ENCODE results near the gene POU2F1.
A peak's percentile ranks its signal among the peaks of the same experiment; 100 is the strongest.

Gene POU2F1

DNA sequence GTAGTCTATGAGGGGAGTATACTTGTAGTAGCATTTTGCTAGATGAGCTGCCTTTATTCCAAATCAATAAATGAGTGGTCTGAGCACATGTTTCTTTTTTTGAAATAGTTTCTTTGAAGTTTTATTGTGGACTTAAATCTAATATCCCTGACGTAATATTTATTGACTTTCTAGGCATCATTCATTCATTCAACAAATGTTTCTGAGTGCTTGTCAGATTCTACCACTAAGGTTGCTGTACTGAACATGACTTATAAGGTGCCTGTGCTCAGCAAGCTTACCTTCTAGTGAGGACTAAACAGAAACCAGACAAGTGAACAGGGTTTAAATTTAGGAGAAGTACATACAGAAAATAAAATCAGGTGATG is 68.4 kb downstream of the POU2F1 start:
- Histone ChIP-seq H3K4me1 (ENCODE audit: control insufficient read depth in 1 of 2, insufficient read depth in 2 of 2, low read length in 2 of 2) (peaks cover 0 to 7% of the 10 kb centered on the region in 2 donors), H3K27me3 (ENCODE audit: control insufficient read depth in 1 of 2, insufficient read depth in 2 of 2, low read length in 2 of 2) (no peaks in the 10 kb centered on the region), H3K27ac (ENCODE audit: low read depth, low read length) (no peak overlapping the region)

DNA sequence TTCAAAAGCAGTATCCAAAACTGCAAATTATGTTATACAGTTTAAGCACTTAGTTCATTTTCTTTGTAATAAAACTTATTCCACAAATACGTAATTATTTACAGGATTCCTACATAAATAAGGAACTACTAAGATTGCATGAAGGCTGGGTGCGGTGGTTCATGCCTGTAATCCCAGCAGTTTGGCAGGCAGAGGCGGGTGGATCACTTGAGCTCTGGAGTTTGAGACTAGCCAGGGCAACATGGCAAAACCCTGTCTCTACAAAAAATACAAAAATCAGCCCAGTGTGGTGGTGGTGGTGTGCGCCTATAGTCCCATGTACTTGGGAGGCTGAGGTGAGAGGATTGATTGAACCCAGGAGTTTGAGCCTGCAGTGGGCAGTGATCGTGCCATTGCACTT is 69.3 kb downstream of the POU2F1 start:
- Histone ChIP-seq H3K4me1 (ENCODE audit: control insufficient read depth in 1 of 2, insufficient read depth in 2 of 2, low read length in 2 of 2) (peaks cover 0 to 7% of the 10 kb centered on the region in 2 donors), H3K36me3 (ENCODE audit: control insufficient read depth in 1 of 2, insufficient read depth in 2 of 2, low read length in 2 of 2) (no peaks in the 10 kb centered on the region), H3K27me3 (ENCODE audit: control insufficient read depth in 1 of 2, insufficient read depth in 2 of 2, low read length in 2 of 2) (no peaks in the 10 kb centered on the region), H3K9ac (ENCODE audit: low read depth in 1 of 2, low read length in 2 of 2) (no peak overlapping the region), H3K4me3 (ENCODE audit: low read depth in 1 of 2, low read length in 2 of 2) (no peak overlapping the region), H3K27ac (ENCODE audit: low read depth, low read length) (no peak overlapping the region), H3K9me3 (ENCODE audit: control insufficient read depth in 1 of 2, low read length in 2 of 2) (no peaks in the 10 kb centered on the region)

More for the DNA sequence above, 68.4 kb downstream of the POU2F1 start:
- Histone ChIP-seq H3K36me3 (ENCODE audit: control insufficient read depth in 1 of 2, insufficient read depth in 2 of 2, low read length in 2 of 2) (no peaks in the 10 kb centered on the region), H3K4me3 (ENCODE audit: low read depth in 1 of 2, low read length in 2 of 2) (no peak overlapping the region), H3K9ac (ENCODE audit: low read depth in 1 of 2, low read length in 2 of 2) (no peak overlapping the region), H3K9me3 (ENCODE audit: control insufficient read depth in 1 of 2, low read length in 2 of 2) (no peaks in the 10 kb centered on the region)

DNA sequence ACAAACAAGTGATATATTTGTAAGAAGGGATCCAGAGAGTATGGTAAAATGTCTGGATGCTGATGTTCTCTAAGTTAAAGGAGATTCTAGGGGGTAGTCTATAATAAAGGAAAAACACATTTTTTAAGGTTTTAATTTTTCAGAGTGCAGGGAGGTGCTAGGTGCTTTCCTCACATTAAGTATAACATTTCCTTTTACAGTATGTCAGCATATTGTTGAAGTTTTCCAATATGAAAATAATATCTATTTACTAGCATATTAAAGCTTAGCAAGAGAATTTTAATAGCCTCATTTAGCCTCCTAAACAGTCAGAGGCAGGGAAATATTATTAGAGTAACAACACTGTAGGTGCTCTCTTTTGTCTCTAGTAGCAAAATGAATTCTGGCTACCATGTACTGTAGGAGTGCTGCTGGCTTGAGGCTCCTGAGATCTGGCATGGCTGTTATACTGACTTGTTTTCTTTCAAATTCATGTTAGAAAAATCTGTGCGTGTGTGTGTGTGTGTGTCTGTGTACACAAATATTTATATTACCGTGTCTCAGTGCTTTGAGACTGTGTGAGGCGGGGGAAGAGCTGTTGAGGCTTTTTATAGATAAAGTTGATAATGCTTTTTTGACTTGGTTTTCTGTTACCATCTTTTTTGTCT is 71.0 kb downstream of the POU2F1 start:
- H3K9ac ChIP-seq (ENCODE audit: low read depth in 1 of 2, low read length in 2 of 2), result no peak overlapping the region
- no peak overlapping the region for H3K4me3 ChIP-seq (ENCODE audit: low read depth in 1 of 2, low read length in 2 of 2)
- no peaks in the 10 kb centered on the region for H3K27me3 ChIP-seq (ENCODE audit: control insufficient read depth in 1 of 2, insufficient read depth in 2 of 2, low read length in 2 of 2)
- peaks cover 0 to 13% of the 10 kb centered on the region in 2 donors for H3K4me1 ChIP-seq (ENCODE audit: control insufficient read depth in 1 of 2, insufficient read depth in 2 of 2, low read length in 2 of 2)
- H3K36me3 ChIP-seq (ENCODE audit: control insufficient read depth in 1 of 2, insufficient read depth in 2 of 2, low read length in 2 of 2), result no peaks in the 10 kb centered on the region
- H3K9me3 ChIP-seq (ENCODE audit: control insufficient read depth in 1 of 2, low read length in 2 of 2), result no peaks in the 10 kb centered on the region
- no peak overlapping the region for H3K27ac ChIP-seq (ENCODE audit: low read depth, low read length)

- Histone ChIP-seq H3K4me1 (ENCODE audit: control insufficient read depth in 1 of 2, insufficient read depth in 2 of 2, low read length in 2 of 2) (peaks cover under 1 to 16% of the 10 kb centered on the region in 2 donors), H3K4me3 (ENCODE audit: low read depth in 1 of 2, low read length in 2 of 2) (no peak overlapping the region), H3K9ac (ENCODE audit: low read depth in 1 of 2, low read length in 2 of 2) (no peak overlapping the region), H3K36me3 (ENCODE audit: control insufficient read depth in 1 of 2, insufficient read depth in 2 of 2, low read length in 2 of 2) (no peaks in the 10 kb centered on the region), H3K9me3 (ENCODE audit: control insufficient read depth in 1 of 2, low read length in 2 of 2) (no peaks in the 10 kb centered on the region), H3K27ac (ENCODE audit: low read depth, low read length) (no peak overlapping the region), H3K27me3 (ENCODE audit: control insufficient read depth in 1 of 2, insufficient read depth in 2 of 2, low read length in 2 of 2) (no peaks in the 10 kb centered on the region)
These were observed 71.5 kb downstream of the POU2F1 start for GRCh38 chr1:167292216-167292615.

DNA sequence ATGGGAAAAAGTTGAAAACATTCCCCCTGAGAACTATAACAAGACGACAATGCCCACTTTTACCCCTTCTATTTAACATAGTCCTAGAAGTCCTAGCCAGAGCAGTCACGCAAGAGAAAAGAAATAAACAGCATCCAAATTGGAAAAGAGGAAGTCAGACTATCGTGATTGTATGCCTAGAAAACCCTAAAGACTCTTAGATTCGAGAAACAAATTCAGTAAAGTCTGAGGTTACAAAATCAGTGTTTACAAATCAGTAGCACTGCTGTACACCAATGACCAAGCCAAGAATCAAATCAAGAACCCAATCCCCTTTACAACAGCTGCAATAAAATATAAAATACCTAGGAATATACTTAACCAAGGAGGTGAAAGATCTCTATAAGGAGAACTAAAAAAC is 72.4 kb downstream of the POU2F1 start:
- Histone ChIP-seq H3K36me3 (ENCODE audit: control insufficient read depth in 1 of 2, insufficient read depth in 2 of 2, low read length in 2 of 2) (no peaks in the 10 kb centered on the region), H3K27me3 (ENCODE audit: control insufficient read depth in 1 of 2, insufficient read depth in 2 of 2, low read length in 2 of 2) (no peaks in the 10 kb centered on the region), H3K9me3 (ENCODE audit: control insufficient read depth in 1 of 2, low read length in 2 of 2) (no peaks in the 10 kb centered on the region), H3K27ac (ENCODE audit: low read depth, low read length) (no peak overlapping the region), H3K9ac (ENCODE audit: low read depth in 1 of 2, low read length in 2 of 2) (no peak overlapping the region), H3K4me1 (ENCODE audit: control insufficient read depth in 1 of 2, insufficient read depth in 2 of 2, low read length in 2 of 2) (peaks cover 6 to 22% of the 10 kb centered on the region in 2 donors), H3K4me3 (ENCODE audit: low read depth in 1 of 2, low read length in 2 of 2) (no peak overlapping the region)

GRCh38 chr1:167294528-167294927 is 73.8 kb downstream of the POU2F1 start:
- H3K27ac ChIP-seq (ENCODE audit: low read depth, low read length), result no peak overlapping the region
- no peaks in the 10 kb centered on the region for H3K36me3 ChIP-seq (ENCODE audit: control insufficient read depth in 1 of 2, insufficient read depth in 2 of 2, low read length in 2 of 2)
- H3K9me3 ChIP-seq (ENCODE audit: control insufficient read depth in 1 of 2, low read length in 2 of 2), result no peaks in the 10 kb centered on the region
- H3K4me3 ChIP-seq (ENCODE audit: low read depth in 1 of 2, low read length in 2 of 2), result no peak overlapping the region
- H3K4me1 ChIP-seq (ENCODE audit: control insufficient read depth in 1 of 2, insufficient read depth in 2 of 2, low read length in 2 of 2), result peaks cover 6 to 19% of the 10 kb centered on the region in 2 donors
- H3K9ac ChIP-seq (ENCODE audit: low read depth in 1 of 2, low read length in 2 of 2), result no peak overlapping the region
- H3K27me3 ChIP-seq (ENCODE audit: control insufficient read depth in 1 of 2, insufficient read depth in 2 of 2, low read length in 2 of 2), result no peaks in the 10 kb centered on the region

DNA sequence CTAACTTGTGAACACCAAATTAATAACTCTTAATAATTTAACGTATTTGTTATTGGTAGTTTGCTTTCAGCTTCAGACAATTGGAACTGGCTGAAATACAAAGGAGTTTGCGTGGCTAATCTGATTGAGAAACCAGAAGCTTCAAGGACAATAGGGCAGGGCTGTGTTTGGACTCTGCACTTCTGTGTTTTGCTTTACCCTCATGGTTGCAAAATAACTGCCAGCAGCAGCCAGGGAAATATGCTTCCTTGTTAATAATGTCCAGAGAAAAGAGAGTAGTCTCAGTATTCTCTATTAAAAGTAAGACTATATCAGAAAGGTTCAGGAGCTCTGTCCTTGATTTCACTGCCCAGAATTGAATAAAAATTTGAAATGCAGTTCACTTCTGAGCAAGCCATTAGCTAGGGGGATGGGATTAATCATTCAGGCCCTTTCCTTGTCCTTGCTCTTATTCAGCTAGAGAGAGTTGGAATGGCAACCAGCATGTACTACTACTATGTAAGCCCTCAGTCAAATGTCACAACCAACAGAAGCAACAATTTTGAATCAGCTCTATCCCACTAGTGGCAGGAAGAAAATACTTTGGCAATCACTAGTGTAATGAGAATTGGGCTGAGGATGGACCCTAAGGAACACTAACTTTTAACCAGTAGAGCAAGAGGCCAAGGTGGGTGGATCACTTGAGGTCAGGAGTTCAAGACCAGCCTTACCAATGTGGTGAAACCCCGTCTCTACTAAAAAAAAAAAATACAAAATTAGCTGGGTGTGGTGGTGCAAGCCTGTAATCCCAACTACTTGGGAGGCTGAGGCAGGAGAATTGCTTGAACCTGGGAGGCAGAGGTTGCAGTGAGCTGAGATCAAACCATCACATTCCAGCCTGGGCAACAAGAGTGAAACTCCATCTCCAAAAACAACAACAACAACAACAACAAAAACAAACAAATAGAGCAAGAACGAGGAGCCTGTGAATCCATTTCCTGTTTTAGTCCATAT is 76.8 kb downstream of the POU2F1 start:
- H3K9me3 ChIP-seq (ENCODE audit: control insufficient read depth in 1 of 2, low read length in 2 of 2), result no peaks in the 10 kb centered on the region
- peak overlapping the region; percentile 57 for H3K27ac ChIP-seq (ENCODE audit: low read depth, low read length)
- H3K36me3 ChIP-seq (ENCODE audit: control insufficient read depth in 1 of 2, insufficient read depth in 2 of 2, low read length in 2 of 2), result no peaks in the 10 kb centered on the region
- peaks cover 6 to 19% of the 10 kb centered on the region in 2 donors for H3K4me1 ChIP-seq (ENCODE audit: control insufficient read depth in 1 of 2, insufficient read depth in 2 of 2, low read length in 2 of 2)
- H3K9ac ChIP-seq (ENCODE audit: low read depth in 1 of 2, low read length in 2 of 2), result no peak overlapping the region
- H3K4me3 ChIP-seq (ENCODE audit: low read depth in 1 of 2, low read length in 2 of 2), result peak overlapping the region in 1 of 2 donors; percentile 32
- no peaks in the 10 kb centered on the region for H3K27me3 ChIP-seq (ENCODE audit: control insufficient read depth in 1 of 2, insufficient read depth in 2 of 2, low read length in 2 of 2)

DNA sequence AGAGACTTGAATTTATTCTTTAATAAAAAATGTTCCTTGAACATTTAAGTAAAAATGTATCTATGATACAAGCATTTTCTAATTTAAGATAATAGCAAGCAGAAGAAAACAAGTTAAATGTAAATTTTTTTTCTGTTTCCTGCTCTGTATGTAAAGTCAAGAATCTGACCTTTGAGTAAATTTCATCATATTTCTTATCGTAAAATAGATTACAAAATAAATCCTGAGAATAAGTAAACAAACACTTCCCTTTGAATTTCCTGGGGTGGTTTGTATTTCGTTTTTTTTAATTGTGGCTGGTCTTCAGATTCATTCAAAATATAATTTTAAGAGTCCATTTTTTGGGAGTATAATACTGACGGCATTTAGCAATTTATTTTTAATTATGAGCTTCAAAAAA is 77.6 kb downstream of the POU2F1 start:
- H3K27ac ChIP-seq (ENCODE audit: low read depth, low read length), result no peak overlapping the region
- H3K9ac ChIP-seq (ENCODE audit: low read depth in 1 of 2, low read length in 2 of 2), result no peak overlapping the region
- no peaks in the 10 kb centered on the region for H3K27me3 ChIP-seq (ENCODE audit: control insufficient read depth in 1 of 2, insufficient read depth in 2 of 2, low read length in 2 of 2)

DNA sequence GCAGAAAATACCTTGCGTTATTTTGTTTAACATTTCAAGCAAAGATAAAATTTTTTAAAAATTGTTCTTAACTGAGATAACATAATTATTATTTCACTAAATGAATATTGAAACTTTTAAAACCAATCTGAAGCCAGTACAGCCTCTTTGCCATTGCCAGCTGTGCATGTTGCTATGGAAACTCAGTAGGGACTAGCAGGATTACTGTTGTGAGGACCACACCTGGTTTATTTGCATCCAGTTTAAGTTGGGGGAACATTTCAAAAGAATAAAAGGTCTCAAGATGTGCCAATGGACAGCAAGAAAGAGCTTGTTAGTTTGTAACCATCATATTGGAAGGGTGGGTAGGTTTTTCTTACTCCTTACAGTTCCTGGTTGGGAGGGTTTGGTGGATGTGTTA is 80.7 kb downstream of the POU2F1 start:
- peaks cover 6 to 22% of the 10 kb centered on the region in 2 donors for H3K4me1 ChIP-seq (ENCODE audit: control insufficient read depth in 1 of 2, insufficient read depth in 2 of 2, low read length in 2 of 2)
- no peaks in the 10 kb centered on the region for H3K36me3 ChIP-seq (ENCODE audit: control insufficient read depth in 1 of 2, insufficient read depth in 2 of 2, low read length in 2 of 2)
- H3K9me3 ChIP-seq (ENCODE audit: control insufficient read depth in 1 of 2, low read length in 2 of 2), result no peaks in the 10 kb centered on the region
- H3K4me3 ChIP-seq (ENCODE audit: low read depth in 1 of 2, low read length in 2 of 2), result no peak overlapping the region
- no peak overlapping the region for H3K9ac ChIP-seq (ENCODE audit: low read depth in 1 of 2, low read length in 2 of 2)
- no peaks in the 10 kb centered on the region for H3K27me3 ChIP-seq (ENCODE audit: control insufficient read depth in 1 of 2, insufficient read depth in 2 of 2, low read length in 2 of 2)
- no peak overlapping the region for H3K27ac ChIP-seq (ENCODE audit: low read depth, low read length)

More for the DNA sequence above, 77.6 kb downstream of the POU2F1 start:
- Histone ChIP-seq H3K4me1 (ENCODE audit: control insufficient read depth in 1 of 2, insufficient read depth in 2 of 2, low read length in 2 of 2) (peaks cover 6 to 19% of the 10 kb centered on the region in 2 donors), H3K36me3 (ENCODE audit: control insufficient read depth in 1 of 2, insufficient read depth in 2 of 2, low read length in 2 of 2) (no peaks in the 10 kb centered on the region), H3K9me3 (ENCODE audit: control insufficient read depth in 1 of 2, low read length in 2 of 2) (no peaks in the 10 kb centered on the region), H3K4me3 (ENCODE audit: low read depth in 1 of 2, low read length in 2 of 2) (no peak overlapping the region)

DNA sequence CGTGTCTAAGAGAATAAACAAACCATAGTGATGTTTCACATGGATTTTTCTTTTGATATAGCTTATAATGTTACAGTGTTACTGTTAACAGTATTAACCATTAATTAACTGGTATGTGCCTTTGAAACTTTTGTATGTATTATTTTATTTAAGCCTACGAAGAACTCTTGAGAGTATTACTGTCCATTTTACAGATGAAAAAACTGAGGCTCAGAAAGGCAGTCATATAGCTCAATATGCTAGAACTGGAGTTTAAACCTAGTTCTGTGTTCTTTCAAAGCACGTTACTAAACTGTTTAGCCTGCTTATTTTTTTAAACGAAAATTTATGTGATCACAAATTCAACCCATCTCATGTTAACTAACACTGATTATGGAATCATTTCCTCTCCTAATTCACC is 83.5 kb downstream of the POU2F1 start:
- no peaks in the 10 kb centered on the region for H3K27me3 ChIP-seq (ENCODE audit: control insufficient read depth in 1 of 2, insufficient read depth in 2 of 2, low read length in 2 of 2)
- H3K36me3 ChIP-seq (ENCODE audit: control insufficient read depth in 1 of 2, insufficient read depth in 2 of 2, low read length in 2 of 2), result no peaks in the 10 kb centered on the region
- no peaks in the 10 kb centered on the region for H3K9me3 ChIP-seq (ENCODE audit: control insufficient read depth in 1 of 2, low read length in 2 of 2)
- H3K27ac ChIP-seq (ENCODE audit: low read depth, low read length), result no peak overlapping the region
- H3K9ac ChIP-seq (ENCODE audit: low read depth in 1 of 2, low read length in 2 of 2), result no peak overlapping the region
- H3K4me1 ChIP-seq (ENCODE audit: control insufficient read depth in 1 of 2, insufficient read depth in 2 of 2, low read length in 2 of 2), result peaks cover 0 to 7% of the 10 kb centered on the region in 2 donors
- H3K4me3 ChIP-seq (ENCODE audit: low read depth in 1 of 2, low read length in 2 of 2), result no peak overlapping the region
